GM21526 (cell line): ENCODE data around the gene ZDHHC17.

Experiments
- ATAC-seq: cut with Tn5 transposase; IDR thresholded peaks from one replicate; pipeline ENCODE4 v1.9.1; 2021; ENCODE audit warnings: moderate library complexity; ENCODE audit not compliant: unreplicated experiment, low FRiP score

Gene ZDHHC17

DNA sequence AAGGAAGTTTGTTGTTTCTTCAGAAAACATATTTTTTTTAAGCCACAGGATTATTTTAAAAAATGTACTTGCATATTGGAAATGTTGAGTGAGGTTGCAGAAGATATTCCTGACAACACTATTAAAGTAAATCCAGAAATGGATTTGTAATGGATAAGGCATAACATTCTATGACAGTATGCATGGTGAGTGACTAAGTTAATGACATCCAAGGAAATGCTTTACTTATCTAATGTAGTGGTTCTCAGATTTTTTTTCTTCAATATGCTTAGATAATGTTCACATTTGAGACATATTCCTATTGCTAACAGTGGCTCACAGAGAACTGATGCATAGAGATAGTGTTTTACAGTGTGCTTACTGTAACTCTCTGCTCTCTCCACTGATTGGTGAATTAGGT lies 49.4 kb downstream of the ZDHHC17 start:
- ATAC-seq, result no peak

- ATAC-seq, result no peak
These were observed 50.1 kb downstream of the ZDHHC17 start for GRCh38 chr12:76813972-76814371.

GRCh38 chr12:76820888-76821482 lies 57.1 kb downstream of the ZDHHC17 start:
- ATAC-seq, result no peak

DNA sequence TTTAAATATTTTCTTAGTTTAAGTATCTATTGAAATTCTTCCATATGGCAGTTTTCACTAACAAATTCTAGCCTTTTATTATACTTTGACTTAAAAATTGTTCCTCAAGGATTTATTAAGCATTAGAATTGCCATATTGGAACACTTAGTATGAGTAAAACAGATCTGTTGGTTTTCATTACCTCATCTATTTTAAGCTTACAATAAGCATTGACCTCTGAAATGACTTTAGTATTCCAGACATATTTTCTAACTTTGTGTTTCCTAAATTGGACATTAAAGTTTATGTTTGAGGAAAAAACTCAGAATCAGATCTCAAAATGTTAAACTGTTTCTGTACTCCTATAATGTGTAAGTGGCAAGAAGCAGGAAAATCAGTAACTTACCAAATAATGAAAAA lies 66.5 kb downstream of the ZDHHC17 start:
- no peak for ATAC-seq

GRCh38 chr12:76836633-76837032 lies 72.7 kb downstream of the ZDHHC17 start:
- ATAC-seq, result no peak

- no peak for ATAC-seq
These were observed 83.3 kb downstream of the ZDHHC17 start for GRCh38 chr12:76847260-76847659.

DNA sequence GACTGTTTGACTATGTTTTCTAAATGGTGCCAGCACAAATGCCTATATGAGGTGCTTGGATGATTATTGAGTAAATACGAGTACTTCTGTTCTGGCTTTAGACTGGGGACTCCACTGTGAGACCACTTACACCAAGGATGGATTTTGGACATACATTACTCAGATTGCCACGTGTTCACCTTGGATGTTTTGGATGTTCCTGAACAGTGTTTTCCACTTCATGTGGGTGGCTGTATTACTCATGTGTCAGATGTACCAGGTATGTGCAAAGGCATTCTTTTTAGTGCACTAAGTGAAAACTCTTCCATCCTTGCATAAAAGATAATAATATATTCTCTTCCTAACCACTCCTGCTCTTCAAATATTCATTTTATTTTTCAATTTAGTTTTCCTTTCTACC lies 84.2 kb downstream of the ZDHHC17 start:
- ATAC-seq, result no peak

DNA sequence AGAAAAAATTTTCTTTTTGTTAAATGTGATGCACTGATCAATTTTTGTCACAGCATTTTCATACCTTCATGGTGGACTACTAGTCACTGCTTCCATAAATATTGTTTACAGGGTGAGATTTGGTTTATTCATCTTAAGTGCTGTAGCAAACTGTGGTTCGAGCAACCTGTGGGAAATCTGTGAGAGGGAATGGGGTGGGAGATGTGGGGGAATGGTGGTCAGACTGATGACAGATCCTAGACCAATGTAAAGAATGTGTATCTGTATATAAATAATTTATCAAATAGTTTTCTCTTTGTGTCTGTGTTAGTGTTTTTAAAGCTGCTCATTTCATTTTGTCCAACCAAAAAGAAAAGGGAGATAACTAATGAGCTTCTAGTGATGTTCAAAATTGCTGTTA lies 88.2 kb downstream of the ZDHHC17 start:
- no peak for ATAC-seq

GRCh38 chr12:76855271-76855670 lies 91.4 kb downstream of the ZDHHC17 start:
- ATAC-seq, result no peak

DNA sequence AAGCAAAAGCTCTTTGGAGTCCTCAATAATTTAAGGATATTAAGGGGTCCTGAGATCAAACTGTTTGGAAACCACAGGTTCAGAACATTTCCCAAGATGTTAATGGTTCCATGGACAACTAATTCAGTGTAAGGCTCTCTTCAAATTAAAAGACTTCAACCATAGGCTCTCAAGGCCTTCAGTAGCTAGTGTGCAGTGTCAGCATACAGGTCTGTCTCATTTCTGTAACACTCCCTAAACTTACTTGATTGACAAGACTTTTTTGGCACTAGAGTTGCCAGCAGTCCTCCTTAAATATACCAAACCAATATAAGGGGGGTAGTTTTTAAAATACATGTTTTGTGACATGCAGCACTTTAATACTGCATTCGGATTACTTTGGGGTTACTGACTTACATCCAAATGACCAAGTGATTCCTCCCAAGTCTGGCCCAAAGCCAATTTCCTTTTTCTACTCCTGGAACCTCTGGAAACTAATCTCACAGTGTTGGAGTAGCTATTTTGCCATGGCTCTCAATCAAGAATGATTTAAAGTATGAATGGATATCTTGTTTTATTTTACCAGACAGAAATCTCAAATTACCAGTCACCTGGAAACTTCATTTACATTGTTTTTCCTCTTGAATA lies 92.2 kb downstream of the ZDHHC17 start:
- no peak for ATAC-seq

GRCh38 chr12:76859611-76860010 lies 95.7 kb downstream of the ZDHHC17 start:
- ATAC-seq, result no peak

DNA sequence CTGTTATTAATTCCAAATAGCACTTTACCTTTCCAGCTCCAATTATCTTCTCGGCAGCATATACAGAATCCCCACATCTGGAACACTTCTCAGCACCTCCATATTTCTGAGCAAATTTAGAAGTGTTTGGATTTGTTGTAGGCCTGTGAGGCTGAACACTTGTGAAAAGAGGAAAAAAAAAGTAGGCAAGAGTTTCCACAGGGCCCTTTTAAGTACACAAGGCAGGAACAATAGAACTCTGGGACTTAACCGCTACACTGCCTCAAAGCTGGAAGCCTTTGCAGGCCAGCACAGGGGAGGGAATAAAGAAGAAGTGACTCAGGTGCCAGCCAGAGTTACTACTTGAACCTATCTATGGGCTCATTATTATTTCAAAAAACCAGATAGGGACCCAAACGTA lies 96.3 kb downstream of the ZDHHC17 start:
- ATAC-seq, result no peak

DNA sequence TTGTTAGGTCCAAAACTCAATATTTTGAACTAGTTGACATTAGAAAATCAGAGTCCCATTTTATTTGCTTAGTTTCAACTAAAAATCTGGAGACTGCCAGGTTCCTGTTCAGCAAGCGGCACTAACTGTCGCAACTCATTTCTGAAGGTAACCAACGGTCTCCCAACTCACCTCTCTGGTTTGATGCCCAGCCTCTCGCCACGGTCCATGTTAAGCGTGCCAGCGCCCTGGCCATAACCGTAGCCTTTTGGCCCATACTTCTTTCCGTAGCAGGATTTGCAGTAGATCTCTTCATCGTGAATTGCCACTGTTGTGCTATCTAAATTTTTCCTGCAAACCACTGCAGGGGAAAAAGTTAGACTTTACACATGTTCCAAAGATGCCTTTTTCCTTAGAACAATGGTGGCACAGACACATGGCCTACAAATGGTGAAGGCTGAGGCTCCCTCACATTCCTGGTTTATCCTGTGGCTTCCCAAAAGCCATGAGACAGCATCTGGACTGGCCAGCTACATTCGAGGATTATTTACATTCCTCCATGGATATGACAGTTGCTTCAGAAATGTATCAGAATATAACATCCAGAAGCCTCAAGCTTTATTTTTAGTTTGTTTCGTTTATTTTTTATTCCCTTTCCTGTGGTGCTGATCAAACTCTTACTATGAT lies 99.2 kb downstream of the ZDHHC17 start:
- no peak for ATAC-seq

DNA sequence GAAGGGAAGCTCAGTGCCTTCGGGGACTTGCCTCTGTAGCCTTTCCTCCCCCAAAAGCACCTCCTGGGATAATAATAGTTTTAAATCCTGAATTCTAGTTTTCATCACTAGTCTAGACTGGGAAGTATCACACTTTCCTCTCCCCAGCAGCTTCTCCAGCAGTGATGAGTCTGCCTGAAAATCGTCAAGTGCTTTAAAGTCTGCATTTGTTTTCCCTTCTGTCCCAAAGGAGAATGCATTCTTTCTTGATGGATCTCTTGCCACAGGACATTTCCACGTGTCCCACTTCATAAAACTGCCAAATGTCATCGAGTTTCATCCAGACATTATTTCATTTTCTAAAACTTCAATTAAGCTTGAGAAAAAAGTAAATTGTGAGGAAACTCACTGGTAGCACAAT lies 99.9 kb downstream of the ZDHHC17 start:
- no peak for ATAC-seq

DNA sequence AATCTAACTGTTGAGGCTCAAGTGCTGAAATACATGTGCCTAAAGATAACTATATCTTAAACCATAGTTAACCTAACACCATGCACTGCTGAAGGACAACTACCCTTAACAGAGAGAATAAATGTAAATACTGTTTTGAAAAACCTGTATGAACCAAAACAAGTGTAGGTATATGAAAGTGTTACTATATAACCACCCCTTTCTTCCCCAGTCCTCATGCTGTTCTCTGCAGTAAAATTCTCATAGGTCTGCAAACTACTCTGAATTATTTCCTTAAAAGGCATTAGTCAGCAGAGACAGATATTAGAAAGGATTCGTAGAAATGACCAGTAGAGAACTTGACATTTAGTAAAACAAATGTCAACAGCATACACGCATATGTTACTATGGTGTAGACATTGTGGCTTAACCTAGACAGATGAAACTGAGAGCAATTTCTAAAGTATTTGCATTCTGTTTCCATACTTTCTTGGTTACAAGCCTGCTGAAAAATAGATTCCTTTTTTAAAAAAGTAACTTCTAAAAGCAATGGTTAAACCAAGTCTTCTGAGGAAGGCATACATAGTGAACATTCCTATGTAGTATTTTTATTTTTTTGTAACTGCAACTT lies 101.0 kb downstream of the ZDHHC17 start:
- ATAC-seq, result peak; percentile 83

- ATAC-seq, result no peak
These were observed 102.2 kb downstream of the ZDHHC17 start for GRCh38 chr12:76866151-76866567.

- ATAC-seq, result no peak
These were observed 102.8 kb downstream of the ZDHHC17 start for GRCh38 chr12:76866726-76867125.

GRCh38 chr12:76871082-76871481 lies 107.2 kb downstream of the ZDHHC17 start:
- no peak for ATAC-seq

DNA sequence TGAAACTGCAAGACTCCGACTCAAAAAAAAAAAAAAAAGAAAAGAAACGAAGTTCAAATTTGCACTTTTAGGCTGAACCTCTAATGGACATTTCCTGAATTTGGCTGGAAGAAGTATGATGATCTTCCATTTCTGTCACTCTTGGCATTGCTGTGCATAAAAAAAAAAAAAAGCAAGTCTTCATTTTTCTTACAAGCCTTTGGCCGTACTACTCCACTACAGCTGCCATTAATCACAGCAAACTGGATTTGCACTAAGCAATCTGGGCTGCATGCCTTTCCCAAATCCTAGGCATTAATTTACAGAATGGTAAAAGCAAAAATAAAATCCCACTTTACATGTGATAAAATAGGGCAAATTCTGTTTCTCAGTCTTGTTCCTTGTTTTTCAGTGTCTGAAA lies 107.8 kb downstream of the ZDHHC17 start:
- ATAC-seq, result no peak

DNA sequence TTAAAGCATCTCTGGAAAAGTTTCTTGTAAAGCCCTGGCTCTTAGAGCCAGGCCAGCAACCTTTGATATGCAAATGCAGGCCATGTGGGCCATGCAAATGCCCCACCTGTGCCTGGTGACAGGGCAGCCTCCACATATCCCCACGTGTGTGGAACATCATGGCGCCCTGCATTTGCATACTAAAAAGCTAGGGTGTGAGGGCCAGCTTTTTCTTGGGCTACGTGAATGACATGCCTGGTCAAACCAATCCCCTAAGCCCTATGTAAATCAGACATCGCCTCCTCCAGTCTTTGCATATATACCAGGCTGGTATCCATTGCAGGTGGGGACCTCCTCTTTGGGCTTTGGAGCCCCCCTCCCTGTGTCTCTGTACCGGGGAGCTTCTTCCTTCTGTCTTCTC lies 108.5 kb downstream of the ZDHHC17 start:
- no peak for ATAC-seq

GRCh38 chr12:76874027-76874426 lies 110.1 kb downstream of the ZDHHC17 start:
- ATAC-seq, result no peak
